H9 (cell line): Measurements from ENCODE around the gene EPOP. TPM values are rescaled to one million over a fixed set of nuclear protein-coding genes. Genes with fewer than 3 reads are reported as not detected.

Experiments used
- DNase-seq: peaks from one replicate; pipeline ENCODE4 v3.0.0-alpha.2; 2017
- H2AFZ ChIP-seq: one replicate; pipeline ENCODE4 v1.6.1; 2013; ENCODE audit warnings: mild to moderate bottlenecking, low read length, control low read depth, moderate library complexity
- H2AK5ac ChIP-seq: 2 replicates; pipeline ENCODE4 v1.6.1; 2013; ENCODE audit warnings: low read length, control low read depth, mixed read lengths; ENCODE audit not compliant: insufficient read length
- H2BK120ac ChIP-seq: one replicate; pipeline ENCODE4 v1.6.1; 2013; ENCODE audit warnings: low read depth, mild to moderate bottlenecking, low read length, control low read depth, inconsistent platforms; ENCODE audit not compliant: poor library complexity, severe bottlenecking
- H2BK12ac ChIP-seq: 2 replicates; pipeline ENCODE4 v1.6.1; 2013; ENCODE audit warnings: low read length, control low read depth, mixed read lengths, low read depth; ENCODE audit not compliant: insufficient read length
- H2BK15ac ChIP-seq: 2 replicates; pipeline ENCODE4 v1.6.1; 2013; ENCODE audit warnings: low read depth, low read length, control low read depth
- H2BK20ac ChIP-seq: one replicate; pipeline ENCODE4 v1.6.1; 2013; ENCODE audit warnings: low read depth, mild to moderate bottlenecking, low read length, control low read depth, inconsistent platforms; ENCODE audit not compliant: poor library complexity, severe bottlenecking
- H2BK5ac ChIP-seq: 2 replicates; pipeline ENCODE4 v1.6.1; 2013; ENCODE audit warnings: low read length, control low read depth, mixed read lengths; ENCODE audit not compliant: insufficient read length
- H3K14ac ChIP-seq: 2 replicates; pipeline ENCODE4 v1.6.1; 2013; ENCODE audit warnings: low read length, control low read depth; ENCODE audit not compliant: insufficient read depth
- H3K18ac ChIP-seq: 2 replicates; pipeline ENCODE4 v1.6.1; 2013; ENCODE audit warnings: low read depth, mild to moderate bottlenecking, mixed read lengths, low read length, control low read depth; ENCODE audit not compliant: insufficient read length
- H3K23ac ChIP-seq: 2 replicates; pipeline ENCODE4 v1.6.1; 2013; ENCODE audit warnings: low read length, control low read depth, mixed read lengths, low read depth; ENCODE audit not compliant: insufficient read length
- H3K23me2 ChIP-seq: 2 replicates; pipeline ENCODE4 v1.6.1; 2013; ENCODE audit warnings: low read depth, mild to moderate bottlenecking, mixed read lengths, low read length, control low read depth; ENCODE audit not compliant: insufficient read length, poor library complexity, severe bottlenecking
- H3K27ac ChIP-seq: 2 replicates; pipeline ENCODE4 v1.5.1; 2013; ENCODE audit warnings: low read length, control low read depth, mixed read lengths, low read depth; ENCODE audit not compliant: insufficient read length
- H3K27me3 ChIP-seq: 2 replicates; pipeline ENCODE4 v1.6.1; 2013; ENCODE audit warnings: low read length, control low read depth, inconsistent platforms; ENCODE audit not compliant: insufficient read depth
- H3K4ac ChIP-seq: 2 replicates; pipeline ENCODE4 v1.6.1; 2013; ENCODE audit warnings: low read depth, mild to moderate bottlenecking, control low read depth, inconsistent platforms, low read length, moderate library complexity
- H3K4me1 ChIP-seq: 2 replicates; pipeline ENCODE4 v1.6.1; 2013; ENCODE audit warnings: low read length, control low read depth, inconsistent platforms; ENCODE audit not compliant: insufficient read depth
- H3K4me2 ChIP-seq: 2 replicates; pipeline ENCODE4 v1.6.1; 2013; ENCODE audit warnings: low read length, control low read depth, mixed read lengths; ENCODE audit not compliant: insufficient read length, insufficient read depth
- H3K56ac ChIP-seq: 2 replicates; pipeline ENCODE4 v1.6.1; 2013; ENCODE audit warnings: low read depth, mild to moderate bottlenecking, mixed read lengths, low read length, control low read depth; ENCODE audit not compliant: insufficient read length
- H3K79me1 ChIP-seq: 2 replicates; pipeline ENCODE4 v1.6.1; 2013; ENCODE audit warnings: low read depth, mild to moderate bottlenecking, moderate library complexity, low read length, control low read depth, inconsistent platforms; ENCODE audit not compliant: insufficient read depth, poor library complexity, severe bottlenecking
- H3K79me2 ChIP-seq: 2 replicates; pipeline ENCODE4 v1.6.1; 2013; ENCODE audit warnings: low read length, control low read depth, inconsistent platforms; ENCODE audit not compliant: insufficient read depth
- H3K9ac ChIP-seq: 2 replicates; pipeline ENCODE4 v1.6.1; 2013; ENCODE audit warnings: low read length, control low read depth, mixed read lengths; ENCODE audit not compliant: insufficient read length; ENCODE audit errors: extremely low read depth
- H3K9me3 ChIP-seq: one replicate; pipeline ENCODE4 v1.6.1; 2013; ENCODE audit warnings: low read depth, low read length, inconsistent platforms; ENCODE audit not compliant: control insufficient read depth
- H3T11ph ChIP-seq: one replicate; pipeline ENCODE4 v1.6.1; 2013; ENCODE audit warnings: mild to moderate bottlenecking, low read length, control low read depth, inconsistent platforms
- H4K20me1 ChIP-seq: one replicate; pipeline ENCODE4 v1.6.1; 2013; ENCODE audit not compliant: control insufficient read depth, insufficient read length, insufficient read depth
- H4K5ac ChIP-seq: 2 replicates; pipeline ENCODE4 v1.6.1; 2013; ENCODE audit warnings: low read depth, mild to moderate bottlenecking, mixed read lengths, low read length, control low read depth; ENCODE audit not compliant: insufficient read length
- H4K8ac ChIP-seq: replicated peaks from 2 replicates; pipeline ENCODE4 v1.6.1; 2013; ENCODE audit warnings: low read length, control low read depth, mixed read lengths, low read depth; ENCODE audit not compliant: insufficient read length
- H4K91ac ChIP-seq: 2 replicates; pipeline ENCODE4 v1.6.1; 2013; ENCODE audit warnings: low read depth, mild to moderate bottlenecking, moderate library complexity, mixed read lengths, low read length, control low read depth; ENCODE audit not compliant: insufficient read length
- H3K27ac Mint-ChIP-seq, 3 experiments: 2 replicates in 2 of 3; 3 replicates in 1 of 3; pipeline ENCODE4 v1.8.0; 2020 to 2021; ENCODE audit warnings: mixed read lengths in 3 of 3, mild to moderate bottlenecking in 1 of 3, moderate library complexity in 1 of 3
- H3K27me3 Mint-ChIP-seq: 2 replicates; pipeline ENCODE4 v1.8.0; 2021; ENCODE audit warnings: low read depth, mild to moderate bottlenecking, moderate library complexity, mixed read lengths
- H3K36me3 Mint-ChIP-seq, 3 experiments: 2 replicates in 2 of 3; 3 replicates in 1 of 3; pipeline ENCODE4 v1.8.0; 2020 to 2021; ENCODE audit warnings: low read depth in 3 of 3, mixed read lengths in 3 of 3; ENCODE audit not compliant: insufficient read depth in 1 of 3
- H3K4me1 Mint-ChIP-seq, 2 experiments: 2 replicates each; pipeline ENCODE4 v1.8.0; 2020; ENCODE audit warnings: mixed read lengths in 2 of 2
- H3K4me3 Mint-ChIP-seq, 2 experiments: 2 replicates in 1 of 2; 3 replicates in 1 of 2; pipeline ENCODE4 v1.8.0; 2020 to 2021; ENCODE audit warnings: mild to moderate bottlenecking in 2 of 2, mixed read lengths in 2 of 2, moderate library complexity in 1 of 2
- H3K9me3 Mint-ChIP-seq, 2 experiments: 2 replicates in 1 of 2; 3 replicates in 1 of 2; pipeline ENCODE4 v1.8.0; 2020; ENCODE audit warnings: mild to moderate bottlenecking in 2 of 2, mixed read lengths in 2 of 2, moderate library complexity in 1 of 2
- WGBS: extraction: QIAGEN DNeasy Blood & Tissue Kit; methylation state at CpG from one replicate; pipeline ENCODE4 v1.1.7; 2013; ENCODE audit warnings: missing lambda C conversion rate, low lambda C conversion rate, mixed read lengths; ENCODE audit not compliant: insufficient read length; ENCODE audit errors: extremely low coverage; 5-methylcytosine and 5-hydroxymethylcytosine counted together
- total RNA-seq: library from RNA; stranded (reverse); gene quantifications from 2 replicates; pipeline ENCODE4 v1.2.1, GENCODE V29; 2021
- TF ChIP-seq, protein P1 (sequence below): fragments of 200-600 bp; sonication (generic); conservative IDR thresholded peaks from 3 replicates; pipeline ENCODE4 v1.8.0; 2021; ENCODE audit warnings: antibody characterized with exemption, mild to moderate bottlenecking

EPOP gene
- total RNA-seq, 1 experiment from 2014 or later: 5.9 TPM

DNA sequence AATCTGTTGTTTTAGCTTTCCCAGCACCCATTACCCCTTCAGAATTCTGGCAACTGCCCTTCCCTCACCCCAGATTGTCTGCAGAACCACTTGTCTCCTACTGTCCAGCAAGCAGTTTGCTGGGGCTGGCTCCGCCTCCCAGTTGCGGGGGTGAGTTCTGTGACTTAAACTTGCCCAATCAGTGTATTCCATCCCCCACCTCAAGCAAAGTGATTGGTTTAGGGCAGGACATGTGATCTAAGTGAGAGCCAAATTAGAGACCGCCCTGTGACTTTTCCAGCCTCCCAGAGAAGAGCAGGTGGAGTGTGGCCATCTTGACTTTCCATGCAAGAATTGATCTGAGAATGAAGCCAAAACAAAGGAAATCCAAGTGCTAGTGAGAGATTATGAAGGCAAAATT is 46.3 kb downstream of the EPOP start:
- peak overlapping the region in 1 of 2 experiments; percentile 33; a peak in 1 of 5 replicates for H3K4me3 Mint-ChIP-seq
- Histone ChIP-seq H2AK5ac (no peak overlapping the region), H4K8ac (no peak overlapping the region), H2BK5ac (no peak overlapping the region), H2BK20ac (no peak overlapping the region), H3K4me2 (no peak overlapping the region), H3K4me1 (no peaks in the 10 kb centered on the region), H4K20me1 (no peaks in the 10 kb centered on the region), H3K18ac (no peak overlapping the region), H4K91ac (no peak overlapping the region), H2BK12ac (no peak overlapping the region), H4K5ac (no peak overlapping the region), H2BK120ac (no peak overlapping the region), H3K23me2 (no peaks in the 10 kb centered on the region), H2BK15ac (no peak overlapping the region), H3T11ph (no peak overlapping the region), H2AFZ (no peak overlapping the region), H3K14ac (no peak overlapping the region), H3K79me1 (no peaks in the 10 kb centered on the region), H3K27ac (no peak overlapping the region), H3K9ac (no peak overlapping the region), H3K9me3 (no peaks in the 10 kb centered on the region), H3K4ac (no peak overlapping the region), H3K23ac (no peak overlapping the region), H3K56ac (no peak overlapping the region), H3K27me3 (no peaks in the 10 kb centered on the region), H3K79me2 (no peaks in the 10 kb centered on the region)
- H3K36me3 Mint-ChIP-seq: peaks cover 0 to 5% (median 3%) of the 10 kb centered on the region in 3 experiments; a peak in 5 of 7 replicates
- H3K27me3 Mint-ChIP-seq: no peaks in the 10 kb centered on the region; the same call in 1 of the 2 replicates
- TF ChIP-seq, protein P1, sequence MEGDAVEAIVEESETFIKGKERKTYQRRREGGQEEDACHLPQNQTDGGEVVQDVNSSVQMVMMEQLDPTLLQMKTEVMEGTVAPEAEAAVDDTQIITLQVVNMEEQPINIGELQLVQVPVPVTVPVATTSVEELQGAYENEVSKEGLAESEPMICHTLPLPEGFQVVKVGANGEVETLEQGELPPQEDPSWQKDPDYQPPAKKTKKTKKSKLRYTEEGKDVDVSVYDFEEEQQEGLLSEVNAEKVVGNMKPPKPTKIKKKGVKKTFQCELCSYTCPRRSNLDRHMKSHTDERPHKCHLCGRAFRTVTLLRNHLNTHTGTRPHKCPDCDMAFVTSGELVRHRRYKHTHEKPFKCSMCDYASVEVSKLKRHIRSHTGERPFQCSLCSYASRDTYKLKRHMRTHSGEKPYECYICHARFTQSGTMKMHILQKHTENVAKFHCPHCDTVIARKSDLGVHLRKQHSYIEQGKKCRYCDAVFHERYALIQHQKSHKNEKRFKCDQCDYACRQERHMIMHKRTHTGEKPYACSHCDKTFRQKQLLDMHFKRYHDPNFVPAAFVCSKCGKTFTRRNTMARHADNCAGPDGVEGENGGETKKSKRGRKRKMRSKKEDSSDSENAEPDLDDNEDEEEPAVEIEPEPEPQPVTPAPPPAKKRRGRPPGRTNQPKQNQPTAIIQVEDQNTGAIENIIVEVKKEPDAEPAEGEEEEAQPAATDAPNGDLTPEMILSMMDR: no peak
- H3K27ac Mint-ChIP-seq: peak overlapping the region in 1 of 3 experiments; percentile 54; a peak in 1 of 7 replicates
- no CpG with 5 or more reads among the region's 3 CpGs for WGBS
- peak; percentile 84 for DNase-seq
- peaks cover 7% of the 10 kb centered on the region in 2 experiments for H3K9me3 Mint-ChIP-seq
- peaks cover 0 to 7% of the 10 kb centered on the region in 2 experiments; a peak in 1 of 4 replicates for H3K4me1 Mint-ChIP-seq
